ENCODE data around the gene HPCA. TPM values are rescaled to one million over a fixed set of nuclear protein-coding genes. Genes with fewer than 3 reads are reported as not detected.

Gene HPCA
- total RNA-seq, 4 donors from 2014 or later: 0.64 to 0.96 TPM; not detected in 2

- Histone ChIP-seq H3K27me3 (peaks cover 2% of the 10 kb centered on the region), H3K27ac (no peak overlapping the region), H3K9me3 (no peaks in the 10 kb centered on the region), H3K4me3 (no peak overlapping the region), H3K36me3 (no peaks in the 10 kb centered on the region), H3K4me1 (peaks cover 0 to 7% (median 5%) of the 10 kb centered on the region in 4 donors)
- no peak for TF ChIP-seq EP300 (IDR thresholded peaks at IDR 0.05; ENCODE audit: low read depth)
- no peak for TF ChIP-seq CTCF (IDR thresholded peaks at IDR 0.05)
- intact Hi-C loops (cut with DNase I; ENCODE audit: low total_unique reads): no loop called here
- no peak for DNase-seq
- in situ Hi-C loops (cut with MboI; ENCODE audit: low pct_ligation_motif_present in 1 of 4, low pct_unique_long_range_greater_than_20kb in 1 of 4, low sequenced_read_pairs in 3 of 4): no loop called here
- WGBS, 2 donors (ENCODE audit: low coverage in 1 of 2): 63 to 67% methylated on average over 3 to 13 of the region's 13 CpGs
These were observed 8.8 kb upstream of the HPCA start for GRCh38 chr1:32877211-32878110.

- Histone ChIP-seq H3K9me3 (no peaks in the 10 kb centered on the region), H3K27ac (no peak overlapping the region), H3K27me3 (peaks cover 2% of the 10 kb centered on the region), H3K36me3 (no peaks in the 10 kb centered on the region), H3K4me1 (peaks cover 0 to 4% (median 1%) of the 10 kb centered on the region in 4 donors), H3K4me3 (no peak overlapping the region)
- TF ChIP-seq EP300 (IDR thresholded peaks at IDR 0.05; ENCODE audit: low read depth) (no peak), POLR2AphosphoS5 (IDR thresholded peaks at IDR 0.05) (no peak), CTCF (IDR thresholded peaks at IDR 0.05) (no peak), POLR2A (IDR thresholded peaks at IDR 0.05) (no peak)
- intact Hi-C loops (cut with DNase I; ENCODE audit: low total_unique reads): no loop called here
- DNase-seq: no peak
- WGBS, 2 donors (ENCODE audit: low coverage in 1 of 2): 60% methylated on average over 6 of the region's 6 CpGs; no CpG with 5 or more reads in 1 of the 2 donors
- in situ Hi-C loops (cut with MboI; ENCODE audit: low pct_ligation_motif_present in 1 of 4, low pct_unique_long_range_greater_than_20kb in 1 of 4, low sequenced_read_pairs in 3 of 4): no loop called here
These were observed 8.1 kb upstream of the HPCA start for GRCh38 chr1:32878183-32878582.

- Histone ChIP-seq H3K4me3 (no peak overlapping the region), H3K9me3 (no peaks in the 10 kb centered on the region), H3K27me3 (peaks cover 7% of the 10 kb centered on the region), H3K4me1 (peaks cover 0 to 4% (median 1%) of the 10 kb centered on the region in 4 donors), H3K27ac (no peak overlapping the region), H3K36me3 (no peaks in the 10 kb centered on the region)
- no peak for DNase-seq
- in situ Hi-C loops (cut with MboI; ENCODE audit: low pct_ligation_motif_present in 1 of 4, low pct_unique_long_range_greater_than_20kb in 1 of 4, low sequenced_read_pairs in 3 of 4): no loop called here
- intact Hi-C loops (cut with DNase I; ENCODE audit: low total_unique reads): no loop called here
- no peak for TF ChIP-seq POLR2AphosphoS5 (IDR thresholded peaks at IDR 0.05)
- no peak for TF ChIP-seq CTCF (IDR thresholded peaks at IDR 0.05)
- no peak for TF ChIP-seq POLR2A (IDR thresholded peaks at IDR 0.05)
- no peak for TF ChIP-seq EP300 (IDR thresholded peaks at IDR 0.05; ENCODE audit: low read depth)
- WGBS, 2 donors (ENCODE audit: low coverage in 1 of 2): 81% methylated on average over 4 of the region's 5 CpGs; no CpG with 5 or more reads in 1 of the 2 donors
These were observed 7.7 kb upstream of the HPCA start for GRCh38 chr1:32878637-32879041.

GRCh38 chr1:32881291-32881690, 5.0 kb upstream of the HPCA start:
- WGBS, 2 donors (ENCODE audit: low coverage in 1 of 2): 56 to 79% methylated on average over 2 to 5 of the region's 5 CpGs
- in situ Hi-C loops (cut with MboI; ENCODE audit: low pct_ligation_motif_present in 1 of 4, low pct_unique_long_range_greater_than_20kb in 1 of 4, low sequenced_read_pairs in 3 of 4): no loop called here
- DNase-seq: no peak
- Histone ChIP-seq H3K27ac (no peak overlapping the region), H3K9me3 (no peaks in the 10 kb centered on the region), H3K4me3 (no peak overlapping the region), H3K27me3 (peaks cover 32% of the 10 kb centered on the region), H3K36me3 (no peaks in the 10 kb centered on the region), H3K4me1 (peaks cover 0 to 9% (median 5%) of the 10 kb centered on the region in 4 donors)
- intact Hi-C loops (cut with DNase I; ENCODE audit: low total_unique reads): no loop called here
- TF ChIP-seq POLR2A (IDR thresholded peaks at IDR 0.05) (no peak), POLR2AphosphoS5 (IDR thresholded peaks at IDR 0.05) (no peak), CTCF (IDR thresholded peaks at IDR 0.05) (no peak), EP300 (IDR thresholded peaks at IDR 0.05; ENCODE audit: low read depth) (no peak)
